ENCODE data around the gene TSC1. TPM values are rescaled to one million over a fixed set of nuclear protein-coding genes. Genes with fewer than 3 reads are reported as not detected.

The TSC1 gene
- total RNA-seq, 1 donor from 2014 or later: 50.8 TPM

DNA sequence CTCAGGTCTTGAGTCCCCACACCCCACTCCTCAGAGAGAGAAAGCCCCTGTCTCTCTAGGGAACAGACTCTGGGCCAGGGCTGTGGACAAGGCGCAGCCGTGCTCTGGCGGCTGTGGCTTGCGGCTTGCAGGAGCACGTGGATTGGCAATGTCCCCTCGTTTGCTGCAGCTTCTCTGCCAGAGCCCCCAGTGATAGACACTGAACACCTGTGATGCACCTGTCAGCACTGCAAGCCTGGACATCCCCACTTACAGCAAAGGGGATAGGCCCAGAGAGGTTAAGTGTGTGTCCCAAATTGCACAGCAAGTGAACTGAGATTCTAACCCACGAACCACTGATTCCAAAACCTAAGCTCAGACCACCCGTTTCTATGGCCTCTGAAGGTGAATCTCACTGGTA is 41.1 kb upstream of the TSC1 start:
- DNase-seq (ENCODE audit: extremely low spot score, unreplicated experiment): no peak
- TF ChIP-seq, protein P1, sequence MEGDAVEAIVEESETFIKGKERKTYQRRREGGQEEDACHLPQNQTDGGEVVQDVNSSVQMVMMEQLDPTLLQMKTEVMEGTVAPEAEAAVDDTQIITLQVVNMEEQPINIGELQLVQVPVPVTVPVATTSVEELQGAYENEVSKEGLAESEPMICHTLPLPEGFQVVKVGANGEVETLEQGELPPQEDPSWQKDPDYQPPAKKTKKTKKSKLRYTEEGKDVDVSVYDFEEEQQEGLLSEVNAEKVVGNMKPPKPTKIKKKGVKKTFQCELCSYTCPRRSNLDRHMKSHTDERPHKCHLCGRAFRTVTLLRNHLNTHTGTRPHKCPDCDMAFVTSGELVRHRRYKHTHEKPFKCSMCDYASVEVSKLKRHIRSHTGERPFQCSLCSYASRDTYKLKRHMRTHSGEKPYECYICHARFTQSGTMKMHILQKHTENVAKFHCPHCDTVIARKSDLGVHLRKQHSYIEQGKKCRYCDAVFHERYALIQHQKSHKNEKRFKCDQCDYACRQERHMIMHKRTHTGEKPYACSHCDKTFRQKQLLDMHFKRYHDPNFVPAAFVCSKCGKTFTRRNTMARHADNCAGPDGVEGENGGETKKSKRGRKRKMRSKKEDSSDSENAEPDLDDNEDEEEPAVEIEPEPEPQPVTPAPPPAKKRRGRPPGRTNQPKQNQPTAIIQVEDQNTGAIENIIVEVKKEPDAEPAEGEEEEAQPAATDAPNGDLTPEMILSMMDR (IDR thresholded peaks at IDR 0.05): no peak
- Mint-ChIP-seq H3K27me3 (ENCODE audit: unreplicated experiment) (peaks cover 26% of the 10 kb centered on the region), H3K27ac (ENCODE audit: unreplicated experiment) (no peak overlapping the region), H3K36me3 (ENCODE audit: unreplicated experiment) (no peaks in the 10 kb centered on the region), H3K4me3 (ENCODE audit: unreplicated experiment) (no peak overlapping the region), H3K4me1 (ENCODE audit: unreplicated experiment) (no peaks in the 10 kb centered on the region), H3K9me3 (ENCODE audit: unreplicated experiment) (no peaks in the 10 kb centered on the region)

DNA sequence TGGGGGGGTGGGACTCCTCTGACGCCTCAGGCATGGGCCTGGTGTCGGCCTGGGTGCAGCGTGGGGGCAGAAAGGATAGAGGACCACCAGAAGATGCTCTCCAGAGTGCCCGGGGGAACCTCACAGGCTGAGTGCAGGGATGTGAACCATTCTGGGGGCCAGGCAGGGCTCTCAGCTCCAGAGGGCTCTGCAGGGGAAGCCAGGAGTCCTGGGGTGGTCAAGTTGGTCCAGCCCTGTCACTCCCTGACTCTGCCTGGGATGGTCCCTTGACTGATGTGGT is 40.6 kb upstream of the TSC1 start:
- no peak for DNase-seq (ENCODE audit: extremely low spot score, unreplicated experiment)
- H3K4me1 Mint-ChIP-seq (ENCODE audit: unreplicated experiment): no peaks in the 10 kb centered on the region
- no peaks in the 10 kb centered on the region for H3K9me3 Mint-ChIP-seq (ENCODE audit: unreplicated experiment)
- H3K4me3 Mint-ChIP-seq (ENCODE audit: unreplicated experiment): no peak overlapping the region
- H3K27ac Mint-ChIP-seq (ENCODE audit: unreplicated experiment): no peak overlapping the region
- TF ChIP-seq, protein P1 (IDR thresholded peaks at IDR 0.05): no peak
- H3K27me3 Mint-ChIP-seq (ENCODE audit: unreplicated experiment): peaks cover 30% of the 10 kb centered on the region
- H3K36me3 Mint-ChIP-seq (ENCODE audit: unreplicated experiment): no peaks in the 10 kb centered on the region

DNA sequence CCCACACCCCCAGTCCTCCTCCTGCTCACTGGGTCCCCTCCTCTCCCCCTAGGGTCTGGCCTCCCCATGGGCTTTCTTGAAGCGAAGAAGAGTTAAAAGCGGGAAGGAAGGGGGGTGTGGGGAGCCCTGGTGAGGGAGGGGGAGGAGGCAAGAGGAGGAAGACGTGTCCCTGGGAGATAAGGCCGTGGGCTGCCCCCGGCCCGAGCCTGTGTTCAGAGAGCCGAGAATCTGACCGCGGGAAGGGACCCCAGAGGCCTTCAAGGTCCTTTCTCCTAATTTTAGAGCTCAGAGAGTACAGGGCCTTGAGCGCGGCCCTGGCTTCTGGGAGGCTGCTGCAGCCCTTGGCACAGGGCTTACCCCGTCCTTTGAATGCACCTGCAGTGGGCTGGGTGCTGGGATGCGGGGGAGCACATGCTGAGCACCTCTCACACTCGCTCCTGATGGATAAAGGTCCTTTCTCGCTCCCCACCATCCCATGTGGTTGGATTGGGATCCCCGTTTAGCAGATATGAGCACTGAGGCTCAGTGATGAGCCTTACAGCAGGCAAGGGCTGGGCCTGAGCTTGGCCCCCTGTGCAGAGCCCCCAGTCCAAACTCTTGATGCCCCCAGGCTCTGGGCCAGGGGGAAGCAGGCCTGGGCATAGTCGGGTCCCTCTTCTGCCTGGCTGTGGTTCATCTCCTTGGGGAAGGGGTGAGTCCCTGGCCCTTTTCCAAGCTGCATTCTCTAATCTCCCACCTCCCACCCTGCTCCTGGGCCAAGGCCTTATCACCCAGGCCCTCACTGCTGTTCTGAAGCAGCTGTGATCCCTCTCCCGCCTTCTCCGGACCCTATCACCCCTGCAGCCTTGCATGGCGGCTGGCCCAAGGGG is 40.0 kb upstream of the TSC1 start:
- DNase-seq (ENCODE audit: extremely low spot score, unreplicated experiment): no peak
- H3K27me3 Mint-ChIP-seq (ENCODE audit: unreplicated experiment): peaks cover 35% of the 10 kb centered on the region

DNA sequence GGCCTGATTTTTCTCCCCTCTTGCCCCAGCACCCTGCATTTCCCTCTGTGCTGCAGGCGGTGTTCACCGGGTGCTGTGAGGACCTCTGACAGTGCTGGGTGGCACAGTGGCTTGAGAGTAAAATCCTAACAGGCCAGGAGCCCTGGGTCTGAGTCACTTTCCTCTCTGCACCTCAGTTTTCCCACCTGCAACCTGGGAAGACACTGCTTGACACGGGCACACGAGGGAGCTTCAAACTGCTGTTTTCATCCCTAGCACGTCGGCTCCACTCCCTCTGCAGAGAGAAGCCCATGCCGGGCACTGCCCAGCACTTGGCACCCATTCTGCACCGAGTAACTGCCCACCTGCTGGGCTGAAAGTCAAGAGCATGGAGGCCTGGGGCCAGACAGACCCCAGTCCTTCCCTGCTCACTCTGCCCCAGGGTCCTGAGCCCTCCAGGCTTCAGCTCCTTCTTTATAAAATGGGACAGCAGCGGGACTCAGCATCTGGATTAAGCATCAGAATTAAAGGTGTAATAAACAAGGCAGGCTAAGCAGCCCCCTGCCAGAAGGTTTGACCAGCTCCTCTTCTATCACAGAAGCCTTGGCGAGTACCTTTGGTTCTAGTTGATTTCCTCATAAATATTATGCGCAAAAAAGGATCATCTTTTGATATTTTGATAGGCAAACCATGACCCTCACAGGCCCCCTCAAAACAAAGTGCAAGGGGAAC is 39.2 kb upstream of the TSC1 start:
- no peak overlapping the region for H3K27ac Mint-ChIP-seq (ENCODE audit: unreplicated experiment)
- DNase-seq (ENCODE audit: extremely low spot score, unreplicated experiment): no peak
- H3K4me1 Mint-ChIP-seq (ENCODE audit: unreplicated experiment): no peaks in the 10 kb centered on the region

More for the DNA sequence above, 40.0 kb upstream of the TSC1 start:
- Mint-ChIP-seq H3K4me3 (ENCODE audit: unreplicated experiment) (no peak overlapping the region), H3K4me1 (ENCODE audit: unreplicated experiment) (no peaks in the 10 kb centered on the region), H3K36me3 (ENCODE audit: unreplicated experiment) (no peaks in the 10 kb centered on the region), H3K9me3 (ENCODE audit: unreplicated experiment) (no peaks in the 10 kb centered on the region), H3K27ac (ENCODE audit: unreplicated experiment) (no peak overlapping the region)
- TF ChIP-seq, protein P1 (IDR thresholded peaks at IDR 0.05): no peak

DNA sequence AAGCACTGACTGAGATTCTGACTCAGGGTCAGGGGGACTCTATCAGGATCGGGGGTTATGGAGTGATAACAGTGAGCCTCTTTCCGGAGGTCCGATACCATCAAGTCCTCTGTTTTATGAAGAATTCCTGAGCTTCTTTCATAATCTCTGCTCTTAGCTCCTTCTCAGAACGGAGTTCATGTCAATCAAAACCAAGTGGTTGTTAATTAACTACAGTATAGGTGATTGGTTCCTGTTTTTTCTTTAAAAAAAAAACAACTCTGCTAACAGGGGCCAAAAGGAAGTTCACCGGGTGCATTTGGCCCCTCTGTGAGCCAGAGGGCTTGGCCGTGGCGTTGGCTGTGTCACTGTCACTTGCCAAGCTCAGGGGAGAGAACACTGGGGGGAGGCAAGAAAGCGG is 38.0 kb upstream of the TSC1 start:
- Mint-ChIP-seq H3K4me3 (ENCODE audit: unreplicated experiment) (no peak overlapping the region), H3K27me3 (ENCODE audit: unreplicated experiment) (peaks cover 45% of the 10 kb centered on the region), H3K4me1 (ENCODE audit: unreplicated experiment) (no peaks in the 10 kb centered on the region), H3K27ac (ENCODE audit: unreplicated experiment) (no peak overlapping the region), H3K36me3 (ENCODE audit: unreplicated experiment) (no peaks in the 10 kb centered on the region), H3K9me3 (ENCODE audit: unreplicated experiment) (no peaks in the 10 kb centered on the region)
- TF ChIP-seq, protein P1 (IDR thresholded peaks at IDR 0.05): no peak
- DNase-seq (ENCODE audit: extremely low spot score, unreplicated experiment): no peak

More for the DNA sequence above, 39.2 kb upstream of the TSC1 start:
- no peaks in the 10 kb centered on the region for H3K36me3 Mint-ChIP-seq (ENCODE audit: unreplicated experiment)
- H3K4me3 Mint-ChIP-seq (ENCODE audit: unreplicated experiment): no peak overlapping the region
- TF ChIP-seq, protein P1 (IDR thresholded peaks at IDR 0.05): no peak
- H3K9me3 Mint-ChIP-seq (ENCODE audit: unreplicated experiment): no peaks in the 10 kb centered on the region
- H3K27me3 Mint-ChIP-seq (ENCODE audit: unreplicated experiment): peaks cover 41% of the 10 kb centered on the region
